T-helper 2 cell treated with Interferon-gamma antibody and Interleukin-4, amounts not matched to agents 100 ng/mL and 5 ng/mL, for 36 hours (primary cell): ENCODE results near the gene SSBP3. TPM values are rescaled to one million over a fixed set of nuclear protein-coding genes. Genes with fewer than 3 reads are reported as not detected.

Experiments used
- intact Hi-C: fragments of 100-400 bp; cut with micrococcal nuclease; formaldehyde crosslinking; loops from one replicate; pipeline ENCODE4 v1.15.1; 2023
- total RNA-seq: library from RNA; stranded (reverse); gene quantifications from 2 replicates; pipeline ENCODE4 v1.2.3, GENCODE V29; 2022

The SSBP3 gene
- total RNA-seq, 1 donor from 2014 or later = 82.8 TPM

- intact Hi-C loops = no loop called here
Measured at GRCh38 chr1:54191525-54191924, 214.7 kb downstream of the SSBP3 start.

DNA sequence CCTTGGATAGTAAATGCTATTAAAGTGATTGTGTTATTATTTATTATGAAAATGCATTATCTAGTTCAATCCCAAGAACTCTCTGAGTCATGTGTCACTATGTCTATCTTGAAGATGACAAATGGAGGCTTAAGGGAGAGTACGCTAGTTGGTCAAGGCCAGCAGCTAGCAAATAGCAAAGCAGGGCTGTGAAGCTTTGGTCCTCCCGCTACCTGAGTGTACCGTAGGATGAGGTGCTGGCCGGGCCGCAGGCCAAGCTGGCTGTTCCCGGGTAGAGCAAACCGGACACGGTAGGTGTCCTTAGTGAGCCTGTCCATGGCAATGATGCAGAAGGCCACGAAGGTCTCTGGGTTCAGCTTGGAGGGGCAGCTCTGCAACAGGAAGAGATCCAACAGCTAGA is 215.7 kb downstream of the SSBP3 start:
- intact Hi-C loops = no loop called here

DNA sequence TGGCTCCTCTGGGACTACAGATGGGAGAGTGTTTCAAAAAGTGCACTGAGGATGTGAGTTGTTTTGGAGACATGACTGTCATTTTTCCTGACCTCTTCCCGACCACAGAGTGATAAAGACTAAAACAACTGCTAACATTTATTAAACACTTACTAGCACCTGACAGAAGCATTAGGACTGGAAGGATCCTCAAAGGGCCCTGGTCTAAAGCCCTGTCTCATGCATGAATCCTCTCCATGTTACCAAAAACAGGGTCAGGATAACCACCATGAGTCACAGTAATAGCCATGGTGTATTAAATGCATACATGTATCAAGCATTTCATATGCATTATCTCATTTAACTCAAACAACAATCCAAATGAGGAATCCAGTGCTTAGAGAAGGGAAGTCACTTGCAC is 217.9 kb downstream of the SSBP3 start:
- intact Hi-C loops = no loop called here

GRCh38 chr1:54186056-54186455 is 220.1 kb downstream of the SSBP3 start:
- intact Hi-C loops = no loop called here

DNA sequence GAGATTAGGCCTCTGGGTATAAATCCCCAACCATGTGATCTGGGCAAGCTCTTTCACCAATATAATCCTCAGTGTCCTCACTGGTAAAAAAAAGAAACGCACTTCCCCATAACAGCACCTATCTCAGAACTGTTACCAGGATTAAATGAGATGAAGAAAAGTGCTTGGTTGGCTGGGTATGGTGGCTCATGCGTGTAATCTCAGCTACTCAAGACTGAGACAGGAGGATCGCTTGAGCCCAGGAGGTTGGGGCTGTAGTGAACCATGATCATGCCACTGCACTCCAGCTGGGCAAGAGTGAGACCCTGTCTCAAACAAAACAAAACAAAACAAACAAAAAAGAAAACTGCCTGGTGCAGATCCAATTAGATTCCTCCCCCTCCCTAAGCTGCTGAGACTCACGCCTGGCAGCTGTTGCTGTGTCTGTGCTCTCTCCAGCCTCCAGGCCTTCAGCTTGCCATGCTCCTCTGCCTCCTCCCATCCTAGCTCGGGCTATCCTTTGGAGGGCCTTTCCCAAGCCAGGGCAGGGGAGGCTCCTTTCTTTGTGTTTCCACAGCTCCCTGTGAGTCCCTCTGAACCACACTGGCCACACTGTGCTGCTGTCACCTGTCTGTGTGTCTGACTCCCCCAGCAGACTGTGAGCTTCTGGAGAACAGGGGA is 225.4 kb downstream of the SSBP3 start:
- intact Hi-C loops = loop anchor here (5.0 kb wide), 1 partner anchor 306 kb away; no protein-coding TSS in a partner anchor

DNA sequence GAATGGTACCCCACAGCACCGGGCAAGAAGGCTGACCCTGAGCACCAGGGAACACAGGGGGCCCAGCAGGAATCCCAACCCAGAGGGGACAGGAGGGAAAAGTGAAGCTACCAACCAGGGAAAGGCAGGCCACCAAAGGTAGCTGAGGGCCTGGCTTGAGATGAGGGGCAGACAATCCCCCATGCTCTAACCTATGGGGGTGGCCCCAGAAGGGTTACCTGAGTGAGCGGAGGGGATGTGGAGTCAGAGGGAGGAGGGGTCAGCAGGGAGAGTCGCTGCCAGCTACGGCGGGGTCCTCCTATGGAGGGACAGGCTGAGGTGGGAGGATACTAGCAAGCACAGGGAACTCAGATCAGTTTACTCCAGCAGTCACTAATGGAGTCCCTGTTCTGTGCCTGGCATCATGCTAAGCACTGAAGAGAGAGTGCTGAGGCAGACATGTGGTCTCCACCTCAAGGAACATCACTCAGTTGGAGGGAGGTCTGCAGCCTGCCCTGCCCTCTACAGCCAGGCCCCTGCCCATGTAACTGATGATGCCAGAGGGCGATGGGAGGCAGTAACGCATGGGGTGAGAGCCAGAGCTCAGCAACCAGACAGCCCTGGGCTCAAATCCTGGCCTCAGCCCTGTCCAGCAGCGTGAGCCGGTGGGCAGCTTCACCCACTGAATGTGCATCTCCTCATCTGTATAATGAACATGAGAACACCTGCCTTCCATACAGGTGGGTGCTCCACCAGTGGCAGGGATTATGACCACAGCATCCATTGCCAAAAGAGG is 227.7 kb downstream of the SSBP3 start:
- intact Hi-C loops = no loop called here

- intact Hi-C loops = no loop called here
Measured at GRCh38 chr1:54177726-54178125, 228.5 kb downstream of the SSBP3 start.

- intact Hi-C loops = no loop called here
Measured at GRCh38 chr1:54176621-54177327, 229.4 kb downstream of the SSBP3 start.

Other genes with a start within 250 kb of the SSBP3 start
- gene CYB5RL, start 206.4 kb downstream of the SSBP3 start, total RNA-seq = 11.1 and 12.5 TPM in 2 replicates
- gene MRPL37, start 206.2 kb downstream of the SSBP3 start, total RNA-seq = 105 and 109 TPM in 2 replicates
- gene ACOT11, start 141.8 kb upstream of the SSBP3 start, total RNA-seq = 2.0 TPM in 2 replicates
- not detected in 2 replicates for gene FAM151A, start 217.1 kb upstream of the SSBP3 start, total RNA-seq
- gene MROH7, start 235.4 kb upstream of the SSBP3 start, total RNA-seq = 0.18 and 0.27 TPM in 2 replicates